Suprapubic skin (tissue), 4 donors: ENCODE data around the gene SETD5. TPM values are rescaled to one million over a fixed set of nuclear protein-coding genes. Genes with fewer than 3 reads are reported as not detected.
"Not testable (repeated sequence)": the region's sequence is repeated elsewhere in the genome, so short reads cannot be mapped to it uniquely, and the experiment has no call there.

Experiments used
- DNase-seq, 2 donors: peaks; one replicate each; pipeline ENCODE4 v3.0.0-alpha.2; 2019; ENCODE audit warnings: low spot score in 2 of 2
- H3K27ac ChIP-seq: fragments of 200-600 bp; sonication (generic); one replicate; pipeline ENCODE4 v1.5.1; 2019
- H3K27me3 ChIP-seq: fragments of 200-600 bp; sonication (generic); one replicate; pipeline ENCODE4 v1.5.1; 2019
- H3K36me3 ChIP-seq: fragments of 200-600 bp; sonication (generic); one replicate; pipeline ENCODE4 v1.5.1; 2019
- H3K4me1 ChIP-seq: fragments of 200-600 bp; sonication (generic); one replicate; pipeline ENCODE4 v1.5.1; 2019
- H3K4me3 ChIP-seq: fragments of 200-600 bp; sonication (generic); one replicate; pipeline ENCODE4 v1.5.1; 2019; ENCODE audit warnings: mild to moderate bottlenecking
- H3K9me3 ChIP-seq: fragments of 200-600 bp; sonication (generic); one replicate; pipeline ENCODE4 v1.5.1; 2019
- EP300 ChIP-seq: sonication (generic); formaldehyde crosslinking; IDR thresholded peaks from one replicate; pipeline ENCODE4 v1.6.1; 2017; ENCODE audit warnings: antibody characterized with exemption
- POLR2A ChIP-seq, 2 donors: fragments of 450-650 bp; IDR thresholded peaks; one replicate each; pipeline ENCODE4 v1.6.1; 2017; ENCODE audit warnings: antibody characterized with exemption in 2 of 2, mild to moderate bottlenecking in 2 of 2, moderate library complexity in 2 of 2
- POLR2AphosphoS5 ChIP-seq, 3 donors: sonication (generic); formaldehyde crosslinking; IDR thresholded peaks; one replicate each; pipeline ENCODE4 v1.6.1; 2017; ENCODE audit warnings: antibody characterized with exemption in 3 of 3
- WGBS: methylation state at CpG from one replicate; pipeline ENCODE4 v1.1.5; 2018; 5-methylcytosine and 5-hydroxymethylcytosine counted together
- total RNA-seq, 4 donors: library from RNA; depleted of rRNA; stranded (reverse); fragments of >200 nt; gene quantifications; one replicate each; pipeline ENCODE4 v1.1.0, GENCODE V29; 2016
- TF ChIP-seq, protein P1 (sequence below), 2 donors: fragments of 200-600 bp in 1 of 2; fragments of 450-650 bp in 1 of 2; sonication (generic) in 1 of 2; IDR thresholded peaks; one replicate each; pipeline ENCODE4 v1.5.1; 2016 to 2019; ENCODE audit warnings: antibody characterized with exemption in 2 of 2, mild to moderate bottlenecking in 1 of 2, moderate library complexity in 1 of 2

Gene SETD5
- total RNA-seq, 4 donors from 2014 or later, result 72.5 to 272 (median 108) TPM

DNA sequence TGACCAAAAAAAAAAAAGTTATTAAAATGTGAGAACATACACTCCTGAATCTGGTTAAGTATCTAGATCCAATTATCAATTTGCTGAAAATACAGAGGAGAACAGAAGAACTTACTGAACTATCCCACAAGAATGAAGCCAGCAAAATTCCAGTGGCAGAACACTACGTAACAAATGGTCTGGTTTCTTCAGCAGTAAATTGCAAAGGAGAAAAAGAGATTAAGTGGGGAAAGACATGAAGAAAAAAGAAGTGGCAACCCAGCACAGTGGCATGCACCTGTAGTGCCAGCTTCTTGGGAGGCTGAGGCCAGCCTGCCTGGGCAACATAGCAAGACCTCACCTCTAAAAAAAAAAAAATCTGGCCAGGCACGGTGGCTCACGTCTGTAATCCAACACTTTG is 94.1 kb downstream of the SETD5 start:
- TF ChIP-seq EP300 (no peak), POLR2AphosphoS5 (IDR thresholded peaks at IDR 0.05) (no peak), POLR2A (IDR thresholded peaks at IDR 0.05) (no peak)
- TF ChIP-seq, protein P1, sequence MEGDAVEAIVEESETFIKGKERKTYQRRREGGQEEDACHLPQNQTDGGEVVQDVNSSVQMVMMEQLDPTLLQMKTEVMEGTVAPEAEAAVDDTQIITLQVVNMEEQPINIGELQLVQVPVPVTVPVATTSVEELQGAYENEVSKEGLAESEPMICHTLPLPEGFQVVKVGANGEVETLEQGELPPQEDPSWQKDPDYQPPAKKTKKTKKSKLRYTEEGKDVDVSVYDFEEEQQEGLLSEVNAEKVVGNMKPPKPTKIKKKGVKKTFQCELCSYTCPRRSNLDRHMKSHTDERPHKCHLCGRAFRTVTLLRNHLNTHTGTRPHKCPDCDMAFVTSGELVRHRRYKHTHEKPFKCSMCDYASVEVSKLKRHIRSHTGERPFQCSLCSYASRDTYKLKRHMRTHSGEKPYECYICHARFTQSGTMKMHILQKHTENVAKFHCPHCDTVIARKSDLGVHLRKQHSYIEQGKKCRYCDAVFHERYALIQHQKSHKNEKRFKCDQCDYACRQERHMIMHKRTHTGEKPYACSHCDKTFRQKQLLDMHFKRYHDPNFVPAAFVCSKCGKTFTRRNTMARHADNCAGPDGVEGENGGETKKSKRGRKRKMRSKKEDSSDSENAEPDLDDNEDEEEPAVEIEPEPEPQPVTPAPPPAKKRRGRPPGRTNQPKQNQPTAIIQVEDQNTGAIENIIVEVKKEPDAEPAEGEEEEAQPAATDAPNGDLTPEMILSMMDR (IDR thresholded peaks at IDR 0.05), result no peak
- Histone ChIP-seq H3K27ac (no peak overlapping the region), H3K4me1 (no peaks in the 10 kb centered on the region), H3K27me3 (no peaks in the 10 kb centered on the region), H3K9me3 (no peaks in the 10 kb centered on the region), H3K4me3 (no peak overlapping the region), H3K36me3 (peaks cover 4% of the 10 kb centered on the region)
- no peak for DNase-seq
- 73% methylated on average over 3 of the region's 3 CpGs for WGBS

DNA sequence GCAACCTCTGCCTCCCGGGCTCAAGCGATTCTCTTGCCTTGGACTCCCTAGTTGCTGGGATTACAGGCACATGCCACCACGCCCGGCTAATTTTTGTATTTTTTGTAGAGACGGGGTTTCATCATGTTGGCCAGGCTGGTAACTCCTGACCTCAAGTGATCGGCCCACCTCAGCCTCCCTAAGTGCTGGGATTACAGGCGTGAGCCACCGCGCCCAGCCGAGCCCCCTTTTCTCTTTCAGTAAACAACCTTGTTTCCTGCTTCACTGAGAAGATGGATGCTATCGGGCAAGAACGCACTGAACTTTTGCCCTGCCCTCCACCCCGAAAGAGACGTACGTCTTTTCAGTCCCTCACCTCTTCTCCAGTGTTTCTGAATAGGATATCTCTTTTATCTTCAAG is 96.6 kb downstream of the SETD5 start:
- H3K9me3 ChIP-seq, H3K27ac ChIP-seq, H3K4me1 ChIP-seq, H3K36me3 ChIP-seq, H3K4me3 ChIP-seq, H3K27me3 ChIP-seq, DNase-seq: not testable (repeated sequence)
- 95% methylated on average over 15 of the region's 15 CpGs for WGBS

DNA sequence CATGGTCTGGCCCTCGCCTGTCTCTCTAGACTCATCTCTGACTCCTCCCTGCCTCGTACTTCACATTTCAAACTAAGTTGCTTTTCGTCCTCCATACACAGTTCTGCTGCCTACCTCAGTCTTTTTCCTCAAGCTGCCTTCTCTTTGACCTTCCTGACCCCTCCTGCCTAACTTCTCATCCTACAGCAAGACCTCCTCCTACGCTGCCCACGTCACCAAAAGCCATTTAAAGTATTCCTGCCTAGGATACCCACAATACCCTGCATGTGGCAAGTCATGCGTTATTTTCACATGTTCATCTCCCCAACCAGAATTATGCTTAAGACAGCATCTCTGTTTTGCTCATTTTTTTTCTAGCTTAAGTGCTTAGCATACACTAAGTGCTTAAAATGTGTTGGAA is 99.5 kb downstream of the SETD5 start:
- peaks cover 23% of the 10 kb centered on the region for H3K27me3 ChIP-seq
- no peak overlapping the region for H3K4me3 ChIP-seq
- TF ChIP-seq, protein P1 (IDR thresholded peaks at IDR 0.05), result no peak
- TF ChIP-seq EP300, result no peak
- TF ChIP-seq POLR2A (IDR thresholded peaks at IDR 0.05), result no peak
- no peak for TF ChIP-seq POLR2AphosphoS5 (IDR thresholded peaks at IDR 0.05)
- H3K4me1 ChIP-seq, result peaks cover 18% of the 10 kb centered on the region
- WGBS, result 79% methylated on average over 6 of the region's 6 CpGs
- no peak overlapping the region for H3K27ac ChIP-seq
- no peaks in the 10 kb centered on the region for H3K36me3 ChIP-seq
- H3K9me3 ChIP-seq, result no peaks in the 10 kb centered on the region
- DNase-seq, result no peak

DNA sequence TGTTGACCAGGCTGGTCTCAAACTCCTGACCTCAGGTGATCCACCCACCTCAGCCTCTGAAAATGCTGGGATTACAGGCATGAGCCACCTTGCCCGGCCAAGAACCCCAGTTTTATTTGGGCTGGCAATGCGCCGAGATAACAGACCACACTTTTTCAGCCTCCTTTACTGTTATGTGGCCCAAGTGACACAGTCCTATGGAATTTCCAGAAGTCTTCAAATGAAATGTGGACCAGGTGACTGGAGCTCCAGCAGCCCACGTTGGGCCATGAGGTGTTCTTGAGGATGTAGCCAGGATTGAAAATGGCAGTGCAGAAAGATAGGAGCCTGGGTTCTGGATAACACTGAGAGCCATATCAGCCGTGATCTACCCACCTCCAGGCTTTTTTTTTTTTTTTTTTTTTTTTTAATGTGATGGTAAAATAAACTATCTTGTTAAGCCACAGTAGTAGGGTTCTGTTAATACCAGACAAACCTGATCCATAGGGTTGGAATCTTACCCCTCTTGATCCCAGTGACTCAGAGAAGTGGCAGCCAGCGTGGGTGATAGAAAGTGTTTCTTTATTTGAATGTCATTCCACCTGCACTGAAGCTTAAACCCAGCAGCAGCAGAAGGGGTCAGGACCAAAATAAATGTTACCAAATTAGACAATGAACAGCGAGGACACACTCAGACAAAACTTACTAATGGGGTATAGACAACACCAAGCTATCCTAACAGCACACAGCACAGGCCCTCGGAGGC is 100.6 kb downstream of the SETD5 start:
- H3K27ac ChIP-seq, result no peak overlapping the region
- no peak for TF ChIP-seq POLR2AphosphoS5 (IDR thresholded peaks at IDR 0.05)
- TF ChIP-seq EP300, result no peak
- TF ChIP-seq, protein P1 (IDR thresholded peaks at IDR 0.05), result no peak
- no peak for TF ChIP-seq POLR2A (IDR thresholded peaks at IDR 0.05)
- DNase-seq, result no peak
- no peaks in the 10 kb centered on the region for H3K36me3 ChIP-seq
- peaks cover 18% of the 10 kb centered on the region for H3K4me1 ChIP-seq
- 80% methylated on average over 8 of the region's 8 CpGs for WGBS
- no peak overlapping the region for H3K4me3 ChIP-seq
- no peaks in the 10 kb centered on the region for H3K9me3 ChIP-seq
- H3K27me3 ChIP-seq, result peaks cover 23% of the 10 kb centered on the region

DNA sequence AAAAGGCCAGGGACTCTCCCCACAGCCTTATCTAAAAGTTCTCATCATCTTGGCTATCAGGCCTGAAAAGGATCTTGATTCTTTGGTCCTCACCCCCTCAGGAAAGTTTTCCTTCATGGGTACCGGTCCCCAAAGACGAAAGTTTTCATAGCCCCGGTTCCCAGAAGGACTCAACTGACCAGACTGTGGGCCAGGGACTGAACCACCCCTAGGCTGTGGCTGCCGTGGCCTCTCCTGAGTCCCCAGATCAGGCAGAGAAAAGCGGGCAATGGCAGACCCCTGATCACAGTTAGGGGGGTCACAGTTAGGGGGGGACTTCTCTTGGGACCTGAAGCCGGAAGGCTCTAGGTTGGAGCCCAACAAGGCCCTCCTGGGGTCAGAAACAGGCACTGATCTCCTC is 101.4 kb downstream of the SETD5 start:
- Histone ChIP-seq H3K4me1 (peaks cover 18% of the 10 kb centered on the region), H3K27me3 (peaks cover 23% of the 10 kb centered on the region), H3K36me3 (no peaks in the 10 kb centered on the region), H3K4me3 (no peak overlapping the region), H3K9me3 (no peaks in the 10 kb centered on the region), H3K27ac (no peak overlapping the region)
- DNase-seq, result no peak
- 85% methylated on average over 4 of the region's 6 CpGs for WGBS
- TF ChIP-seq POLR2A (IDR thresholded peaks at IDR 0.05) (no peak), EP300 (no peak), POLR2AphosphoS5 (IDR thresholded peaks at IDR 0.05) (no peak)
- TF ChIP-seq, protein P1 (IDR thresholded peaks at IDR 0.05), result no peak
